Measurements from ENCODE around the gene ANO4.
A peak's percentile ranks its signal among the peaks of the same experiment; 100 is the strongest.
"Not testable (repeated sequence)": the region's sequence is repeated elsewhere in the genome, so short reads cannot be mapped to it uniquely, and the experiment has no call there.

Gene ANO4

DNA sequence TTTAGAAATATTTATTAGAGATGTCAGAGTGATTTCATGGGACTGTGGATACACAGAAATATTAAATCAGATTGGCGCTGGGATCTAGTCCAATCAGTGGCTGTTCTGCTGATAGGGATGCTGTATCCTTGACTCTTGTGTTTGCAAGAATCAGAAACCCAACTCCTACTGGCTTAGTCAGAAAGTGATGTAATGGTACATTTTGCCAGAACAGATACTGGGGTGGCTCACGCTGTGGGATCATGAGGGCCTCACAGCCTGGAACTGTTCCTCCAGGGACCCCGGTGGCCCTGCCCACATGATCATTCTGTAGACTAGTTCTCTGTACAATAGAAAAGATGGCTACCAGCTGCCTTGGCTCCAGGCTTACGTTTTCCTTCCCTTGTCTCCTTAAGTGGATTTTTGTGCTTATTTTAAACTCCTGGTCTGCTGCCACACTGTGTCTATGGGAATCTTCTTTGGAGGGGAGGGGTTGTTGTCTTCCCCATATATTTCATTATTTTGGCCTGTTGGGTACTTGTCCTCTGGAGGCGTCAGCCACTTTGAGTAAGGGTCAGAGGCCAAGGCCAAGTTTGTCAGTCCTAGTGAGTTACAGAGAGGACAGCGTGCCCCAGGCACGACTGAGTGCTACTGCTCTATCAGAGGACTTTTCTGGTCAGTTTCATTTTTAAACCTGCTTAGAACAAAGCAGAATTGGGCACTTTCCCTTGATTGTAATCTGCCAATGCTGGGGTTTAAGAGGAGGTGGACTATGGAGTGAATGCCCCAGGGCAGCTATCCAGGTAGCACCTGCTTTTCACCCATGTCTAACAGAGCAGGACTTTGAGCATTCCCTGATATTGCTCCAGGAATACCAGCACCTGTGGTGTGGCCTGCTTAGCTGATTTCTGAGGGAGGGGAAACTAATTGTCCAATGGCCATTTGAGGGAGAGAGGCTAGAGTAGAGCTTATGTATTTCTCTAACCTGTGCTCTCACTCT lies 251.2 kb downstream of the ANO4 start:
- DNase-seq: no peak

DNA sequence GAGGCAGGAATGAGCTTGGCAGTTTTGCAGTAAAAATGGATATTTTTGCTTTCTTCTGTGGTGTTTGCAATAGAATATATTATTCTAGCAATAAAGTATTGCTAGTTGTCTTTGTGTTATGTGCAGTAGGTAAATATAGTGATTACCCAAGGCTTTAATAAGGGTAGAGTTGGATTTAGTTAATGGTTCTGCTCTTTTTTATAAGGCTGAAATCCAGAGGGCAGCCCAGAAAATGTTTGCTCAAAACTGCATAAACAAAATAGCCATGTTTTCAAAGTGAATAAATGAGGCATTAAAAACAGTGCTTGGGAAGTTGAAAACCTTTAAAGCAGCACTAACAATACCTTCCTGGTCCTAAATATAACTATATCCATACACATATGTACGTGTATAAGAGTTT lies 253.1 kb downstream of the ANO4 start:
- DNase-seq: no peak

DNA sequence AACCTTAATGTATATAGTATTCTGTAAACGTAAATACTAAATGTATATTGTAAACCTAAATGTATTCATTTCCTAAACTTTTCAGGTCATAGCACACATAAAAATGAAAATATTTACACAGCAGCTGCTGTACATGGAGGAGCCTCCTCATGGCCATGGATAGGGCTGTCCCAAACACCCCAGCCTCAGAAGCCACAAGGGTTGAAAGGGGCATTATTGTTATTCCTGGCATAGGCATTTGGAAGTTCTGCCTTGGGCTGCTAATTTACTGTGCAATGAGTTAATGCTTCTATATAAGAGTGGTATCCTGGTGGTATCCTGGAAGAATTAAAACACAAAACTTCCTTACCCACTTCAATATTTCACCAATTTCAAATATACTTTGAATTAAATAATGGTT lies 256.1 kb downstream of the ANO4 start:
- no peak for DNase-seq

GRCh38 chr12:101051151-101051550 lies 256.6 kb downstream of the ANO4 start:
- no peak for DNase-seq

GRCh38 chr12:101051901-101052550 lies 257.4 kb downstream of the ANO4 start:
- no peak for DNase-seq

DNA sequence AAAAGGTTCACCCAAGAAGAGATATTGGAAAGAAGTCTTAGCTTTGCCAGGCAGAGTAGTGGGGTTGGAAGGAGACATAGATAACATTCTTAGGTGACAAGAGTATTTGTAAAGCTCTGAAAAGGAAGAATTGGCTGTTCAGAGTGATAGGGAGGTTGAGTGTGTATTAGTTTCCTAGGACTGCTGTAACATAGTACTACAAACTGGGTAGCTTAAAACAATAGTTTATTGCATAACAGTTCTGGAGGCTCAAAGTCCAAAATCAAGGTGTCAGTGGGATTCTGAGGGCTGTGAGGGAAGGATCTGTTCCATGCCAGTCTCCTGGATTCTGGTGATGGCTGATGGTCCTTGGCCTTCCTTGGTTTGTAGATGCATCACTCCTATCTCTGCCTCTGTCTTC lies 258.6 kb downstream of the ANO4 start:
- no peak for DNase-seq

GRCh38 chr12:101055940-101056339 lies 261.4 kb downstream of the ANO4 start:
- no peak for DNase-seq

DNA sequence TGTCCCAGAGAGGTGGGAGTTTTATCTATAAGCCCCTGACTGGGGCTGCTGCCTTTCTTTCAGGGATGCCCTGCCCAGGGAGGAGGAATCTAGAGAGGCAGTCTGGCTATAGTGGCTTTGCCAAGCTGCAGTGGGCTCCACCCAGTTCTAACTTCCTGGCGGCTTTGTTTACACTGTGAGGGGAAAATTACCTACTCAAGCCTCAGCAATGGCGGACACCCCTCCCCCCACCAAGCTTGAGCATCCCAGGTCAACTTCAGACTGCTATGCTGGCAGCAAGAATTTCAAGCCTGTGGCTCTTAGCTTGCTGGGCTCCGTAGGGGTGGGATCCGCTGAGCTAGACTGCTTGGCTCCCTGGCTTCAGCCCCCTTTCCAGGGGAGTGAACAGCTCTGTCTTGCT lies 267.9 kb downstream of the ANO4 start:
- not testable (repeated sequence) for DNase-seq

DNA sequence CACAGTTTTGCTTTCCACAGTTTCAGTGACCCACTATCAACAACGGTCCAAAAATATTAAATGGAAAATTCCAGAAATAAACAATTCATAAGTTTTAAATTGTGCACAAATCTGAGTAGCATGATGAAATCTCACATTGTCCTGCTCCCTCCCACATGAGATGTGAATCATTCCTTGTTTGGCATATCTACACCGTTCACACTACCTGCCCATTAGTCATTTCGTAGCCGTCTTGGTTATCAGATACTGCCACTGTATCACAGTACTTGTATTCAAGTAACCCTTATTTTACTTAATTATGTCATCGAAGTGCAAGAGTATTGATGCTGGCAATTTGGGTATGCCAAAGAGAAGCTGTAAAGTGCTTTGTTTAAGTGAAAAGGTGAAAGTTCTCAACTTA lies 270.1 kb downstream of the ANO4 start:
- DNase-seq: no peak

- no peak for DNase-seq
These were observed 271.9 kb downstream of the ANO4 start for GRCh38 chr12:101066489-101066888.

DNA sequence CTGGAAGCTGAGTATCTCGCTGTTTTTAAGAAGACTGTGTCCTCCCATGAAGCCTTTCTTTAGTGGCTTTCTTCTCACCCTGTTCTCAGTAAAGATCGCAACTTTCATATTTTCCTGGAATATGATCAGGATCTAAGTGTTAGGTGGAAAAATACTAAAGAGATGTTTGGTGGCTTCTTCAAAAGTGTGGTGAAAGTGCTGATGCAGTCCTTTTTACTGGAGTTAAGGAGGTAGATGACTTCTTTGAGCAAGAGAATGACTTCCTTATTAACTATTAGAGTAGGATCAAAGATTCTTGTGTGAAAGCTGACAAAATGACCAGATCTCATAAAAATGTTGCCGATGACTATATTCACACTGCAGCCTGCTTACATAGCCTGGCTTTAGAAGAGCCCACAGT lies 273.8 kb downstream of the ANO4 start:
- no peak for DNase-seq

DNA sequence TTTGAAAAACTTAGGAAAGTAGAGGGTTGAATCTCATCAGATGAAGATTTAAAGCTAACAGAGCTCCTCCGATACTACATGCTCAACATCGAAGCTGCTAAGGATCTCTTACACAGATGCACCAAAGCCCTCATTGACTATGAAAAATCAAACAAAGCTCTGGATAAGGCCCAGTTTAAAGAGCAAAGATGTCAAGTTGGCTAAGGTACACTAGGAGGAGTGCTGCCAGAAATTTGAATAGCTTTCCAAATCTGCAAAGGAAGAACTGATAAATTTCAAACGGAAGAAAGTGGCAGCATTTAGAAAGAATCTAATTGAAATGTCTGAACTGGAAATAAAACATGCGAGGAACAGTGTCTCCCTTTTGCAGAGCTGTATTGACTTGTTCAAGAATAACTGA lies 274.3 kb downstream of the ANO4 start:
- DNase-seq: no peak

GRCh38 chr12:101074940-101075680 lies 280.5 kb downstream of the ANO4 start:
- DNase-seq: no peak

DNA sequence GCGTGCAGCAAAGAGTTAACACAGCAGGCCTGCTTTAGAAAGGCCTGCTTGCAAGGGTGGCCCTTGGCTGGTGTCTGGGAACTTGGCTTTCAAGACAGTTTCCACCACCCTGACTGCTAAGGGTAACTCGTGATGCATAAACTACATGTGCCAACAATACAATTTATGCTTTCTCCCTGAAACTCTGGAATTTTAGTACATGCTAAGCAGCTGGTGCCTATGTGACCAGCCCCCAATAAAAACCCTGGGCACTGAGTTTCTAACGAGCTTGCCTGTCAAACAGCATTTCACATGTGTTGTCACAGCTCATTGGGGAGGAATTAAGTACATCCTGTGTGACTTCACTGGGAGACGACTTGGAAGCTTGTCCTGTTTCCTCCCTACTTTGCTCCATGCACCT lies 282.3 kb downstream of the ANO4 start:
- peak in 1 of 14 donors; percentile 13 for DNase-seq

- no peak for DNase-seq
These were observed 283.4 kb downstream of the ANO4 start for GRCh38 chr12:101077791-101078528.

GRCh38 chr12:101078536-101079285 lies 284.1 kb downstream of the ANO4 start:
- DNase-seq: peak in 1 of 14 donors; percentile 12

DNA sequence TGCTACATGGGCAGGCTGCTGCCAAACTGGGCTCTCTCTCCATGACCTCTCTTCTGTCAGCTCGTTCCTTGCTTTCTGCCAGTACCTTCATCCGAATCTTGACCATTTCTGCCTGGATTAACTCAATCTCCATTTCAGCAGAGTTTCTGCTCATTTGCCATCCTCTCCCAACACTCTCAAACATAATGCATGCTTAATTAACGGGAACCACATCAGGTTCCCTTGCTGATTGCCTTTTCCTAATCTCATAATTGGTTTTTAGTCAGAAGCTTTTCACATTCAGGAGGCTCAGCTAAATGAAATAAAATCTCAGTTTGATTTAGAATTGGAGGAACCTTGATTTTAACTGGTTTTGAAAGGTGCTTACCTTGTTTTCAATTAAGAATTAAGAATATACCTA lies 288.1 kb downstream of the ANO4 start:
- no peak for DNase-seq

DNA sequence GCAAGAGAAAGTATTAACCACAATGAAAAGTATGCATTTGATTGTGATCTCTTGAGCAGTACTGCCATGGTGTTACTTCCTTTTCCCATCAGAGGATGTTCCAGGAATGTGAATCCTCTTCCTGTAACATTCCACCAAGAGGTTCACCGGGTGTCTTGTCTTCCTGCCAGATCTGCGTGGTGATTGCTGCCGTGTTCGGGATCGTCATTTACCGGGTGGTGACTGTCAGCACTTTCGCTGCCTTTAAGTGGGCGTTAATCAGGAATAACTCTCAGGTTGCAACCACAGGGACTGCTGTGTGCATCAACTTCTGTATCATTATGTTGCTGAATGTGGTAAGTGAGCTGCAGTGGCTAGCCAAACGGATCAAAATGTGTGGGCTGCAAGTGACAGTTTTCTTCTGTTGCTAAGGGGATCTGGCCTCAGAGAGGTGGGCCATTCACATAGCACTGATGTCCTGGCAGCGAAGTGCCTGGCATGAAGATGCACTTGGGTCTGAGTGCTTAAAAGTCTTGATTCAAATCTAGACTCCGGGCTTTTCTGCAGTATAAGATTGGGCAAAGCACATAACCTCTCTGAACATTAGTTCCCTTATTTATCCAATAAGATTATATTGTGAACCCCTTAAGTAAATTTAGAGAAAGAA lies 292.0 kb downstream of the ANO4 start:
- DNase-seq: no peak

DNA sequence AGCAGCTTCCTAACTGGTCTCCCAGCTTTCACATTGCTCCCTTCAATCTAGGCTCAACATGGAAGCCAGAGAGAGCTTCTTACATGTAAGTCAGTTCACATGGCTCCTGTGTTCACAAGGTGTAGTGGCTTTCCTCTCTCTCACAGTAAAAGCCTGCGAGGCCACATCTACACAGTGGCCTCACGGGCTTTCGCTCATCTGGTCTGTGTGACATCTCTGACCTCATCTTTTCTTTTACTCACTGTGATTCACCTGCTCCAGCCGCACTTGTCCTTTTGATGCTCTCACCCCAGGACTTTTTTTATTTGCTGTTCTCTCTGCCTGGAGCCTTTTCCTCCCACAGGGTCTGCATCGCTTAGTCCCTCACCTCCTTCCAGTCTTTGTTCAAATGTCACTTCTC lies 293.3 kb downstream of the ANO4 start:
- no peak for DNase-seq

- no peak for DNase-seq
These were observed 294.7 kb downstream of the ANO4 start for GRCh38 chr12:101089271-101089670.

DNA sequence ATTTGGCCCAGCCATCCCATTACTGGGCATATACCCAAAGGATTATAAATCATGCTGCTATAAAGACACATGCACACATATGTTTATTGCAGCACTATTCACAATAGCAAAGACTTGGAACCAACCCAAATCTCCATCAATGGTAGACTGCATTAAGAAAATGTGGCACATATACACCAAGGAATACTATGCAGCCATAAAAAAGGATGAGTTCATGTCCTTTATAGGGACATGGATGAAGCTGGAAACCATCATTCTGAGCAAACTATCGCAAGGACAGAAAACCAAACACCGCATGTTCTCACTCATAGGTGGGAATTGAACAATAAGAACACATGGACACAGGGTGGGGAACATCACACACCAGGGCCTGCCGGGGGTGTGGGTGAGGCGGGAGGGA lies 295.6 kb downstream of the ANO4 start:
- not testable (repeated sequence) for DNase-seq

Data from C1 segment of cervical spinal cord (tissue), 14 donors.